Nephron (organoid): ENCODE data around the gene KRT28.

ENCODE experiments used
- H3K27ac Mint-ChIP-seq, 3 experiments: 2 replicates each; pipeline ENCODE4 v1.8.0; 2020; ENCODE audit warnings: mixed read lengths in 3 of 3, mild to moderate bottlenecking in 2 of 3, moderate library complexity in 1 of 3
- H3K27me3 Mint-ChIP-seq: 2 replicates; pipeline ENCODE4 v1.8.0; 2021; ENCODE audit warnings: low read depth, mild to moderate bottlenecking, moderate library complexity, mixed read lengths
- H3K36me3 Mint-ChIP-seq: 2 replicates; pipeline ENCODE4 v1.8.0; 2020; ENCODE audit warnings: low read depth, mixed read lengths
- H3K4me1 Mint-ChIP-seq: 2 replicates; pipeline ENCODE4 v1.8.0; 2020; ENCODE audit warnings: mixed read lengths
- H3K4me3 Mint-ChIP-seq, 3 experiments: 2 replicates each; pipeline ENCODE4 v1.8.0; 2020; ENCODE audit warnings: mild to moderate bottlenecking in 3 of 3, mixed read lengths in 3 of 3, moderate library complexity in 2 of 3
- H3K9me3 Mint-ChIP-seq: 2 replicates; pipeline ENCODE4 v1.8.0; 2020; ENCODE audit warnings: mixed read lengths
- CTCF ChIP-seq, 3 experiments: fragments of 200-600 bp; sonication (generic); IDR thresholded peaks; one replicate each; pipeline ENCODE4 v1.5.0; 2021; ENCODE audit warnings: antibody characterized with exemption in 3 of 3; ENCODE audit not compliant: unreplicated experiment in 3 of 3

KRT28 gene

GRCh38 chr17:40839194-40839593, 39.4 kb upstream of the KRT28 start:
- Mint-ChIP-seq H3K4me3 (no peak overlapping the region), H3K27ac (peak overlapping the region in 1 of 3 experiments; percentile 15), H3K9me3 (no peaks in the 10 kb centered on the region), H3K27me3 (no peaks in the 10 kb centered on the region), H3K4me1 (peaks cover 6% of the 10 kb centered on the region), H3K36me3 (peaks cover 11% of the 10 kb centered on the region)
- no peak for TF ChIP-seq CTCF (IDR thresholded peaks at IDR 0.05; ENCODE audit: unreplicated experiment in 3 of 3)

- H3K36me3 Mint-ChIP-seq, result peaks cover 14% of the 10 kb centered on the region
- no peaks in the 10 kb centered on the region for H3K27me3 Mint-ChIP-seq
- no peak for TF ChIP-seq CTCF (IDR thresholded peaks at IDR 0.05; ENCODE audit: unreplicated experiment in 3 of 3)
- H3K27ac Mint-ChIP-seq, result no peak overlapping the region
- peaks cover under 1% of the 10 kb centered on the region for H3K4me1 Mint-ChIP-seq
- no peak overlapping the region for H3K4me3 Mint-ChIP-seq
- H3K9me3 Mint-ChIP-seq, result no peaks in the 10 kb centered on the region
These were observed 36.3 kb upstream of the KRT28 start for GRCh38 chr17:40836020-40836419.

GRCh38 chr17:40833882-40834281, 34.1 kb upstream of the KRT28 start:
- no peaks in the 10 kb centered on the region for H3K4me1 Mint-ChIP-seq
- no peaks in the 10 kb centered on the region for H3K9me3 Mint-ChIP-seq

GRCh38 chr17:40832840-40833239, 33.1 kb upstream of the KRT28 start:
- Mint-ChIP-seq H3K4me3 (no peak overlapping the region), H3K4me1 (no peaks in the 10 kb centered on the region), H3K27ac (no peak overlapping the region), H3K27me3 (no peaks in the 10 kb centered on the region), H3K36me3 (peaks cover 14% of the 10 kb centered on the region), H3K9me3 (no peaks in the 10 kb centered on the region)
- TF ChIP-seq CTCF (IDR thresholded peaks at IDR 0.05; ENCODE audit: unreplicated experiment in 3 of 3), result no peak

More at GRCh38 chr17:40833882-40834281, 34.1 kb upstream of the KRT28 start:
- no peaks in the 10 kb centered on the region for H3K27me3 Mint-ChIP-seq
- no peak overlapping the region for H3K4me3 Mint-ChIP-seq
- H3K27ac Mint-ChIP-seq, result no peak overlapping the region
- peaks cover 14% of the 10 kb centered on the region for H3K36me3 Mint-ChIP-seq
- no peak for TF ChIP-seq CTCF (IDR thresholded peaks at IDR 0.05; ENCODE audit: unreplicated experiment in 3 of 3)

- Mint-ChIP-seq H3K36me3 (peaks cover 8% of the 10 kb centered on the region), H3K27me3 (no peaks in the 10 kb centered on the region), H3K4me3 (no peak overlapping the region), H3K9me3 (no peaks in the 10 kb centered on the region), H3K4me1 (no peaks in the 10 kb centered on the region), H3K27ac (no peak overlapping the region)
- no peak for TF ChIP-seq CTCF (IDR thresholded peaks at IDR 0.05; ENCODE audit: unreplicated experiment in 3 of 3)
These were observed 30.5 kb upstream of the KRT28 start for GRCh38 chr17:40830085-40830776.

GRCh38 chr17:40828454-40829044, 28.8 kb upstream of the KRT28 start:
- Mint-ChIP-seq H3K4me1 (no peaks in the 10 kb centered on the region), H3K36me3 (peaks cover 3% of the 10 kb centered on the region), H3K27ac (peak overlapping the region in 1 of 3 experiments; percentile 22), H3K9me3 (no peaks in the 10 kb centered on the region), H3K4me3 (no peak overlapping the region), H3K27me3 (no peaks in the 10 kb centered on the region)
- no peak for TF ChIP-seq CTCF (IDR thresholded peaks at IDR 0.05; ENCODE audit: unreplicated experiment in 3 of 3)
